ENCODE results near the gene DUSP22. TPM values are rescaled to one million over a fixed set of nuclear protein-coding genes. Genes with fewer than 3 reads are reported as not detected.

Gene DUSP22
- total RNA-seq, 4 donors from 2014 or later, result 67.0 to 97.3 (median 78.0) TPM

DNA sequence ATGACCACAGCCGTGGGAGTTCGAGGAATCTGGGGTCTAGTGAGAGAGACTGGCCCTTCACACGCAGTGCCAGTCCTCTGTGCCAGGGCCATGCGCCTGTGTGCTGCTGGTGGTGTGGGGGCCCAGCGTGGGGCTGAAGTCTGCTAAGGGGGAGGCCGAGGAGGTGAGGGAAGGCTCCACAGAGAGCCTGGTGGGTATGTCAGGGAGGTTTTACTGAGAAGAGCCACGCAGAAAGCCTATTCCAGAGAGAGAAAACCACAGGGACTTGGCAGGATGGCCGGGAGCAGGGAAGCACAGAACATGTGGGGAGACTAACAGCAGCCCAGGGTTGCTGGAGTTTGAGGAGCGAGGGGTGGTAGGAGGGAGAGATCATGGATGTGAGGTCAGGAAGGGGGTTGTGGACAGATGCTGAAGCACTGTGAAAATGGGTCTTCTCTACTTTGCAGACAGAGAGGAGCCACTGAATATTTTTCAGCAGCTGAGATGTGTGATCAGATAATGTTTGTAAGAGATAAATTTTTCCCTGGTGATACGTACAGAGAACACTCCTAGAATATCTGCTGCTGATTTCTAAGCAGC is 35.3 kb downstream of the DUSP22 start:
- peak; percentile 5 for ATAC-seq
- H3K27me3 ChIP-seq, result peaks cover 9% of the 10 kb centered on the region
- TF ChIP-seq POLR2AphosphoS5 (IDR thresholded peaks at IDR 0.05), result no peak
- TF ChIP-seq CTCF (IDR thresholded peaks at IDR 0.05), result no peak
- TF ChIP-seq EP300 (IDR thresholded peaks at IDR 0.05), result no peak
- TF ChIP-seq POLR2A (IDR thresholded peaks at IDR 0.05), result no peak
- no peak overlapping the region for H3K4me3 ChIP-seq
- no peaks in the 10 kb centered on the region for H3K36me3 ChIP-seq
- 46 to 65% methylated on average over 9 to 10 of the region's 10 CpGs for WGBS, 2 donors (ENCODE audit: low coverage in 1 of 2)
- H3K9me3 ChIP-seq, result no peaks in the 10 kb centered on the region
- H3K27ac ChIP-seq, result peak overlapping the region in 1 of 4 donors; percentile 19
- H3K4me1 ChIP-seq, result peaks cover 0 to 25% (median 17%) of the 10 kb centered on the region in 3 donors

- ATAC-seq, result peak; percentile 81
- TF ChIP-seq CTCF (IDR thresholded peaks at IDR 0.05) (peak in 1 of 4 experiments; percentile 22), POLR2AphosphoS5 (IDR thresholded peaks at IDR 0.05) (peak; percentile 32), POLR2A (IDR thresholded peaks at IDR 0.05) (no peak), EP300 (IDR thresholded peaks at IDR 0.05) (no peak)
- 30 to 45% methylated on average over 8 of the region's 8 CpGs for WGBS, 2 donors (ENCODE audit: low coverage in 1 of 2)
- Histone ChIP-seq H3K4me1 (peaks cover 0 to 25% (median 17%) of the 10 kb centered on the region in 3 donors), H3K36me3 (no peaks in the 10 kb centered on the region), H3K27me3 (peaks cover 9% of the 10 kb centered on the region), H3K9me3 (no peaks in the 10 kb centered on the region), H3K27ac (no peak overlapping the region), H3K4me3 (no peak overlapping the region)
Observed at GRCh38 chr6:328136-328670, 35.9 kb downstream of the DUSP22 start.

DNA sequence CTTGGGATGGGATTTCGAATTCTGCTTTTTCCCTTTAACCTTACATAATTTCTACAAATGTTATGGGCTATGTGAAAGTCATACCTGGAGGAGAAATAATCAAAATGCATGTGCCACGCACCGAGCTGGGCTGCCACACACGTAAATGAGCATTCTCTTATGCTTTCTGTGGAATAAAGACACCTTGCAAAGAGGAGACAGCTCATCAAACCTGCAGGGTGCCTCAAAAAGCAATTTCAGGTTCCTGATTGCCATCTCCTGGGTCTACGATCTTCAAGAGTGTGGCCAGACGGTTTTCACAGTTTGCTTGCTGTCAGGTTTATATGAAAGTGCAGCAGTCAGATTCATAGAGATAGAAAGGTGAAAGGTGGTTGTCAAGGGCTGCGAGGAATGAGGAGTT is 36.6 kb downstream of the DUSP22 start:
- H3K4me3 ChIP-seq, result no peak overlapping the region
- 74 to 77% methylated on average over 7 of the region's 7 CpGs for WGBS, 2 donors (ENCODE audit: low coverage in 1 of 2)
- H3K36me3 ChIP-seq, result no peaks in the 10 kb centered on the region
- H3K27me3 ChIP-seq, result peaks cover 9% of the 10 kb centered on the region
- H3K4me1 ChIP-seq, result peaks cover 0 to 23% (median 17%) of the 10 kb centered on the region in 3 donors
- no peak overlapping the region for H3K27ac ChIP-seq
- TF ChIP-seq POLR2AphosphoS5 (IDR thresholded peaks at IDR 0.05) (no peak), POLR2A (IDR thresholded peaks at IDR 0.05) (no peak)
- no peaks in the 10 kb centered on the region for H3K9me3 ChIP-seq
- no peak for ATAC-seq

- peaks cover 9% of the 10 kb centered on the region for H3K27me3 ChIP-seq
- no peaks in the 10 kb centered on the region for H3K36me3 ChIP-seq
- ATAC-seq, result no peak
- H3K27ac ChIP-seq, result no peak overlapping the region
- no peak overlapping the region for H3K4me3 ChIP-seq
- TF ChIP-seq CTCF (IDR thresholded peaks at IDR 0.05), result no peak
- no peak for TF ChIP-seq EP300 (IDR thresholded peaks at IDR 0.05)
- no peak for TF ChIP-seq POLR2A (IDR thresholded peaks at IDR 0.05)
- TF ChIP-seq POLR2AphosphoS5 (IDR thresholded peaks at IDR 0.05), result no peak
- WGBS, 2 donors (ENCODE audit: low coverage in 1 of 2), result 70 to 80% methylated on average over 15 of the region's 15 CpGs
- no peaks in the 10 kb centered on the region for H3K9me3 ChIP-seq
- peaks cover 0 to 20% (median 17%) of the 10 kb centered on the region in 3 donors for H3K4me1 ChIP-seq
Observed at GRCh38 chr6:329888-330691, 37.8 kb downstream of the DUSP22 start.

DNA sequence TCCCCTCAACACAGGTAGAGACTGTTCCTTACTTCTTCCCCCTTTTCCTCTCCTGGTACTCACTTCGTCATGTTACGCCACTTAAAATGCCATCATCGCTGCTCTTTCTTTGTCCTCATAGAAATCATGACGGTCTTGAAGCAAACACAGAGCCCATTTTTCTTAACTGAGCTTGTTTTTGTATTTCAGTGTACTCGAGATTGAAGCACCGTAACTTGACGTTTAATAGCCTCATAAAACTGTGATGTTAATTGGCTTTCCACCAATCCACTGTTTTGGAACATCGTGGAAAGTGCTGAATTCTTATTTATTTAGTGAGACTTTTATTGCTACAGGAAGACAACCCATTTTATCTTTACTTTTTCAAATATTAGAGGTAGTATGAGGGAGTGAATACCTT is 38.7 kb downstream of the DUSP22 start:
- TF ChIP-seq CTCF (IDR thresholded peaks at IDR 0.05) (no peak), POLR2A (IDR thresholded peaks at IDR 0.05) (no peak), EP300 (IDR thresholded peaks at IDR 0.05) (no peak), POLR2AphosphoS5 (IDR thresholded peaks at IDR 0.05) (no peak)
- ATAC-seq, result no peak
- Histone ChIP-seq H3K27ac (no peak overlapping the region), H3K27me3 (peaks cover 9% of the 10 kb centered on the region), H3K4me1 (peaks cover 0 to 20% (median 17%) of the 10 kb centered on the region in 3 donors), H3K36me3 (no peaks in the 10 kb centered on the region), H3K9me3 (no peaks in the 10 kb centered on the region), H3K4me3 (no peak overlapping the region)
- 76 to 79% methylated on average over 8 of the region's 8 CpGs for WGBS, 2 donors (ENCODE audit: low coverage in 1 of 2)
